Activated T-cell treated with anti-CD3 and anti-CD28 coated beads, Interleukin-2, amount 50 U/mL, for 4 hours (primary cell): ENCODE data around the gene ZEB1. TPM values are rescaled to one million over a fixed set of nuclear protein-coding genes. Genes with fewer than 3 reads are reported as not detected.
A peak's percentile ranks its signal among the peaks of the same experiment; 100 is the strongest.
"Not testable (repeated sequence)": the region's sequence is repeated elsewhere in the genome, so short reads cannot be mapped to it uniquely, and the experiment has no call there.

Experiments used
- ATAC-seq, 2 donors: fragments of 200-7000 bp; cut with Tn5 transposase; one replicate each; pipeline ENCODE4 v1.10.0; 2021
- DNase-seq: peaks from one replicate; pipeline ENCODE4 v3.0.0-alpha.2; 2020
- H3K27me3 Mint-ChIP-seq: one replicate; pipeline ENCODE4 v1.8.0; 2021; ENCODE audit warnings: low read depth, mixed read lengths
- H3K36me3 Mint-ChIP-seq: one replicate; pipeline ENCODE4 v1.8.0; 2022; ENCODE audit warnings: mixed read lengths; ENCODE audit not compliant: insufficient read depth
- H3K4me1 Mint-ChIP-seq: one replicate; pipeline ENCODE4 v1.8.0; 2021; ENCODE audit warnings: low read depth, mixed read lengths
- H3K4me3 Mint-ChIP-seq: one replicate; pipeline ENCODE4 v1.8.0; 2021; ENCODE audit warnings: mild to moderate bottlenecking, moderate library complexity, mixed read lengths
- H3K9me3 Mint-ChIP-seq: one replicate; pipeline ENCODE4 v1.8.0; 2021; ENCODE audit warnings: mixed read lengths
- total RNA-seq, 3 donors: library from RNA; stranded (reverse); gene quantifications; one replicate each; pipeline ENCODE4 v1.2.1, GENCODE V29; 2021

The ZEB1 gene
- total RNA-seq, 3 donors from 2014 or later = 31.6 to 32.9 (median 32.1) TPM

- no peak for DNase-seq
- peaks cover 22% of the 10 kb centered on the region for H3K36me3 Mint-ChIP-seq
- H3K9me3 Mint-ChIP-seq = no peaks in the 10 kb centered on the region
- H3K27me3 Mint-ChIP-seq = no peaks in the 10 kb centered on the region
- H3K4me3 Mint-ChIP-seq = no peak overlapping the region
- no peak for ATAC-seq
- peaks cover 34% of the 10 kb centered on the region for H3K4me1 Mint-ChIP-seq
These were observed 85.6 kb downstream of the ZEB1 start for GRCh38 chr10:31404640-31405039.

GRCh38 chr10:31405829-31406228, 86.8 kb downstream of the ZEB1 start:
- not testable (repeated sequence) for H3K4me3 Mint-ChIP-seq, ATAC-seq, H3K9me3 Mint-ChIP-seq

DNA sequence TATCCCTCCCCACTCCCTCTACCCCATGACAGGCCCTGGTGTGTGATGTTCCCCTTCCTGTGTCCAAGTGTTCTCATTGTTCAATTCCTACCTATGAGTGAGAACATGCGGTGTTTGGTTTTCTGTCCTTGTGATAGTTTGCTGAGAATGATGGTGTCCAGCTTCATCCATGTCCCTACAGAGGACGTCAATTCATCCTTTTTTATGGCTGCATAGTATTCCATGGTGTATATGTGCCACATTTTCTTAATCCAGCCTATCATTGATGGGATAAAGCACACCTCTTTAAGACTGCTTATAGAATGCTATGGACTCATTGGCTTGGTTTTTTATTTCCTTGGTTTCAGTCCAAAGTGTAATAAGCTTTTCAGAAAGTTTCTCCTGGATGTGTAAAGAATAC, 93.4 kb downstream of the ZEB1 start:
- H3K27me3 Mint-ChIP-seq, DNase-seq, H3K4me3 Mint-ChIP-seq, ATAC-seq, H3K9me3 Mint-ChIP-seq: not testable (repeated sequence)
- Mint-ChIP-seq H3K36me3 (peaks cover 23% of the 10 kb centered on the region), H3K4me1 (peaks cover 38% of the 10 kb centered on the region)

More at GRCh38 chr10:31405829-31406228, 86.8 kb downstream of the ZEB1 start:
- DNase-seq, H3K27me3 Mint-ChIP-seq: not testable (repeated sequence)
- peaks cover 35% of the 10 kb centered on the region for H3K4me1 Mint-ChIP-seq
- H3K36me3 Mint-ChIP-seq = peaks cover 31% of the 10 kb centered on the region

- Mint-ChIP-seq H3K4me3 (no peak overlapping the region), H3K36me3 (peaks cover 27% of the 10 kb centered on the region), H3K4me1 (peaks cover 47% of the 10 kb centered on the region), H3K9me3 (peaks cover 4% of the 10 kb centered on the region), H3K27me3 (no peaks in the 10 kb centered on the region)
- DNase-seq (no peak), ATAC-seq (no peak)
These were observed 94.3 kb downstream of the ZEB1 start for GRCh38 chr10:31413325-31413724.

DNA sequence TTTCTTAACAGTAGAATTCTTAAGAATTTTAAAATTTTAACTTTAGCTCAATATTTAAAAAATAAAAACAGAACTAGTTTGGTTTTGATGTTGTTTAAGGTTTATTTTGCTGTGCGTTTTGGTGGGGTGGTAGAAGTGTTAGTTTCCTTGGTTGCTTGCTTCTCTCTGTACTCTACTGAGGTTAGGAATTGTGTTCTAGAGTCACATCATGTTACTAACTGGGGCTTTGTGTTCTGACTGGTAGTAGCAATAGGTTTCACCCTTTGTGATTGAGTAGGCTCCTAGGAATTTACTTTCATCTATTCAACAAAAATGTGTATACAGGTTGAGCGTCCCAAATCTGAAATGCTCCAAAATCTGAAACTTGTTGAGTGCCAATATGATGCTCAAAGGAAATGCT, 99.5 kb downstream of the ZEB1 start:
- H3K36me3 Mint-ChIP-seq = peaks cover 22% of the 10 kb centered on the region

GRCh38 chr10:31419394-31420063, 100.5 kb downstream of the ZEB1 start:
- H3K4me3 Mint-ChIP-seq = no peak overlapping the region
- no peaks in the 10 kb centered on the region for H3K27me3 Mint-ChIP-seq
- peak in 1 of 2 donors; percentile 61 for ATAC-seq
- H3K4me1 Mint-ChIP-seq = peaks cover 65% of the 10 kb centered on the region
- H3K36me3 Mint-ChIP-seq = peaks cover 22% of the 10 kb centered on the region
- H3K9me3 Mint-ChIP-seq = no peaks in the 10 kb centered on the region
- no peak for DNase-seq

More for the DNA sequence above, 99.5 kb downstream of the ZEB1 start:
- no peak for ATAC-seq
- Mint-ChIP-seq H3K4me1 (peaks cover 65% of the 10 kb centered on the region), H3K9me3 (no peaks in the 10 kb centered on the region), H3K27me3 (no peaks in the 10 kb centered on the region), H3K4me3 (no peak overlapping the region)
- DNase-seq = no peak

DNA sequence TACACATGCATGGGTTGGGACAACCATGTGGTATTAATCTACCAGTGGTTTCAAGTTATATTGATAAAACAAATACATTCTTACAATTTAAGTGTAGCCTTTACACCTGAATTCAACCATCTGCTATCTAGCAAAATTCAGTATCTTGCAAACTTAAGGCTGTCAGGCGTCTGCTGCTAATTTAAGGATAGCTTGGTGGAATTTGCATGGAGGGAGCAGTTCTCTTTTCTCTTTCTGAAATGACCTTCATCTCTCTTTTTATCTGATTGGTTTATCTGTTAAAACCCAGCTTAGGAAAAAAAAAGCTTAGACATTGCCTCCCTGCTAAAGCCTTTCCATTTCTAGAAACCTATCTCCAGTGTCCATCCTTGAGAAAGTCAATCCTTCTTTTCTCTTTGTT, 102.3 kb downstream of the ZEB1 start:
- Mint-ChIP-seq H3K4me1 (peaks cover 70% of the 10 kb centered on the region), H3K27me3 (no peaks in the 10 kb centered on the region), H3K36me3 (peaks cover 22% of the 10 kb centered on the region), H3K9me3 (no peaks in the 10 kb centered on the region), H3K4me3 (no peak overlapping the region)
- ATAC-seq = no peak
- no peak for DNase-seq

GRCh38 chr10:31422634-31423033, 103.6 kb downstream of the ZEB1 start:
- no peaks in the 10 kb centered on the region for H3K27me3 Mint-ChIP-seq
- no peak for ATAC-seq
- no peak overlapping the region for H3K4me3 Mint-ChIP-seq
- DNase-seq = no peak
- peaks cover 68% of the 10 kb centered on the region for H3K4me1 Mint-ChIP-seq
- no peaks in the 10 kb centered on the region for H3K9me3 Mint-ChIP-seq
- H3K36me3 Mint-ChIP-seq = peaks cover 22% of the 10 kb centered on the region

DNA sequence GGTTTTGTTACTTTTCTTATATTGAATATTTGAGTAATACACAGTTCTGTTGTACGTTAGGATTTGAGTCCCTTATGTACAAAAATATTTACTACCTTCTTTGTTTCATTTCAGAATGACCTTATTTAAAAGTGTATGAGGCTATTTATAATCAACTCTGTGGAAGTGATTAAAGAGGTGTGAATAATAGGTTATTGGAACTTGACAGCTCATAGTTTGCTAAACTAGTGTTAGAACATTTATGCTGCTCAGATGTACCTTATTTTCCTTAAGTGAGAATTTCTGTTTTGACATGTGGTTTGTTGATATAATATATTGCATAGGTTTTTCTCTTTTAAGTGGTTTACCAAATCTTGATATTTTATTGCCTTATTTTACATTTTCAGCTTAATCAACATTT, 105.5 kb downstream of the ZEB1 start:
- peaks cover 25% of the 10 kb centered on the region for H3K36me3 Mint-ChIP-seq
- H3K4me3 Mint-ChIP-seq = no peak overlapping the region
- H3K9me3 Mint-ChIP-seq = peaks cover 7% of the 10 kb centered on the region
- H3K27me3 Mint-ChIP-seq = no peaks in the 10 kb centered on the region
- DNase-seq = no peak
- H3K4me1 Mint-ChIP-seq = peaks cover 73% of the 10 kb centered on the region
- ATAC-seq = no peak

DNA sequence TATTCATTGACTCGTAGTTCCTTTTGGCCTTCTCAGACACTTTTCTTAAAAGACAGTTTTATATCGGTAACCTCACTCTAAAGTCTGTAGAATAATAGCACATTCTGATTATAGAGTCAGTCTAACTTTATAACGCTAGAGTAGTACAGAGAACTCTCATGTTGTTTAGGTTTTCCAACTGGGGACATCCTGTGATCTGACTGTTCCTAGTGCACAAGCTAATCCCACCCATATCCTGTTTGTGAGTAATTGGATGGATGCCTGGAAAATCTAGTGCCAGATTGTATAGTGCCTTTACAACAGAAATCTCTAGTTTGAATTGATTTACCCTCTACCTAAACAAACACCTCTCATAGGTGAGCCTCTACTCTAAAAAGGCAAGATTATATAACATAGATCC, 107.4 kb downstream of the ZEB1 start:
- no peak for ATAC-seq
- peaks cover 20% of the 10 kb centered on the region for H3K36me3 Mint-ChIP-seq
- H3K9me3 Mint-ChIP-seq = peaks cover 7% of the 10 kb centered on the region
- no peaks in the 10 kb centered on the region for H3K27me3 Mint-ChIP-seq
- no peak overlapping the region for H3K4me3 Mint-ChIP-seq
- no peak for DNase-seq
- peaks cover 57% of the 10 kb centered on the region for H3K4me1 Mint-ChIP-seq

DNA sequence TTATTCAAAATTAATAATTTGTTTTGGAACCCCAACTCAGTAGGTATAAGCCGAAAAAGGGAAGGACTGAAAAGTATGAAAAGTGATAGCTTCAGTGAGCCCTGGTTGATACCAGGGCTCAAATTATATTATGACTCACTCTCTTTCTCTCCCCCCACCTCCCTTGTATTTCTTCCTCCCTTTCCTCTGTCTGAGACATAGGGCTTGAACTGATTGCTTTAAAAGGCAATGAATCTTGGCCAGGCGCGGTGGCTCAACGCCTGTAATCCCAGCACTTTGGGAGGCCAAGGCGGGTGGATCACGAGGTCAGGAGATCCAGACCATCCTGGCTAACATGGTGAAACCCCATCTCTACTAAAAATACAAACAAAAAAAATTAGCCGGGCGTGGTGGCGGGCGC, 108.3 kb downstream of the ZEB1 start:
- DNase-seq, H3K9me3 Mint-ChIP-seq, H3K27me3 Mint-ChIP-seq, H3K4me3 Mint-ChIP-seq, ATAC-seq: not testable (repeated sequence)
- peaks cover 14% of the 10 kb centered on the region for H3K36me3 Mint-ChIP-seq
- peaks cover 53% of the 10 kb centered on the region for H3K4me1 Mint-ChIP-seq

DNA sequence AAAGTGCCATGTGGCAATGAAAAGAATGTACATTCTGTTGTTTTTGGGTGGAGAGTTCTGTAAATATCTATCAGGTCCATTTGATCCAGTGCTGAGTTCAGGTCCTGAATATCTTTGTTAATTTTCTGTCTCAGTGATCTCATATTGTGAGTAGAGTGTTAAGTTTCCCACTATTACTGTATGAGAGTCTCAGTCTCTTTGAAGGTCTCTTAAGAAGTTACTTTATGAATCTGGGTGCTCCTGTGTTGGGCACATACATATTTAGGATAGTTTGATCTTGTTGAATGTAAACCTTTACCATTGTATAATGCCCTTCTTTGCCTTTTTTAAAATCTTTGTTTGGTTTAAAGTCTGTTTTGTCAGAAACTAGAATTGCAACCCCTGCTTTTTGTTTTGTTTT, 109.5 kb downstream of the ZEB1 start:
- not testable (repeated sequence) for H3K36me3 Mint-ChIP-seq, DNase-seq, H3K4me3 Mint-ChIP-seq, H3K9me3 Mint-ChIP-seq, H3K27me3 Mint-ChIP-seq
- peaks cover 45% of the 10 kb centered on the region for H3K4me1 Mint-ChIP-seq
- ATAC-seq = peak; percentile 73 to 79

DNA sequence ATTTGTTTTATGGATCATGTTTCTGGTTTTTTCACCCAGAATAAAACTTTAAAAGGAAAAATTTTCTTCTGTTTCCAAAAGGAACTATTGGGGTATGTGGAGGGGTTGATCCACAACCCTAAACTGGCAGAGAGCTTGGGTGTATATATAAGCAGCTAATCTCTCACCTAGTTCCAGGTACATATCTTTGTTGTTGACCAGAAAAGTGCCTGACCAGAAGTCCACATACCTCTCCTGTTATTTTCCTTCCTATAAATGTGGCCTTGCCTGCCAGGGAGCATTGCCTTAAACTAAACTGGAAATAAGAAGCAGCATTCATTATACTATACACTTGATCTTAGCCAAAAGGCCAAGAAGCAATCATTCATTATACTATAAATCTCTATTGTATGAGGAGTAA, 112.0 kb downstream of the ZEB1 start:
- H3K4me3 Mint-ChIP-seq = no peak overlapping the region
- DNase-seq (no peak), ATAC-seq (no peak)
- H3K27me3 Mint-ChIP-seq = no peaks in the 10 kb centered on the region
- peaks cover 11% of the 10 kb centered on the region for H3K9me3 Mint-ChIP-seq
- H3K4me1 Mint-ChIP-seq = peaks cover 35% of the 10 kb centered on the region
- peaks cover 15% of the 10 kb centered on the region for H3K36me3 Mint-ChIP-seq

DNA sequence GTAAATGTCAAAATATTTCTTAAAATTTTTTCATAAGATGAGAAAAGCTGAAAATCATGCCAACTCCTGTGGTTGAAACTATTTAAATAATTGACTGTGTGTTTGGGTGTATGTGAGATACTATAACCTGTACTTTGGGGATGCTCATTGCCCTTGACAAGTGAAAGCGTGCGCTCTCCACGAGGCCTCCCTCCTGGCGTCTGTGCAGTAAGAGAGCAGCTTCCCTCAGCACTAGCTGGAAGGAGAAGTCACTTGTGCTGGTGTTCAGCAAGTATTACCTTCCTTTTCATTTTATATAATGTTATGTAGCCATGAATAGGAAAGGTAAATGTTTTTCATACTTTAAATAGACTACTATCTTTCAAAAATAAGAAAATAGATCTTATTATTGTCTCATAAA, 118.9 kb downstream of the ZEB1 start:
- H3K4me3 Mint-ChIP-seq = no peak overlapping the region
- no peaks in the 10 kb centered on the region for H3K27me3 Mint-ChIP-seq
- DNase-seq (no peak), ATAC-seq (no peak)
- H3K36me3 Mint-ChIP-seq = peaks cover 23% of the 10 kb centered on the region
- peaks cover 23% of the 10 kb centered on the region for H3K9me3 Mint-ChIP-seq
- peaks cover 6% of the 10 kb centered on the region for H3K4me1 Mint-ChIP-seq

DNA sequence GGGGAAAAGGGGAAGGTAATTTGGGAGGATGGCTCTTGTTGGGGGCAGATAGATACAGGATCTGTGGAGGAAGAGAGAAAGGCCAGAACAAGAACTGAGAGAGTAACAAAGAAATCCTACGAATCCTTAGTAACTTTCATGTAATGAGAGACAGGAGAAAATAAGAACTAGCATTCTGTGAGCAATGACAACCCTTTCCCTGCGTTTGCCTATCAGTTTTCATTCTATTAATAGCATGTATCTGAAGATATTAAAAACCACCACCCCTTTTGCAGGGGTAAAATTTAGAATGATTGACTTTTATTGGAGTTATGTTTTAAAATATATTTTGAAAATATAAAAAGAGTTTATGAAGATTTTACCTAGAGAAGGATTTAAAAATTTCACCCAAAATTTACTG, 132.8 kb downstream of the ZEB1 start:
- DNase-seq = no peak
- H3K9me3 Mint-ChIP-seq = peaks cover 16% of the 10 kb centered on the region
- no peak overlapping the region for H3K4me3 Mint-ChIP-seq
- peaks cover 30% of the 10 kb centered on the region for H3K36me3 Mint-ChIP-seq
- H3K4me1 Mint-ChIP-seq = peaks cover 17% of the 10 kb centered on the region
- no peak for ATAC-seq
- no peaks in the 10 kb centered on the region for H3K27me3 Mint-ChIP-seq
